Testis (tissue), 3 donors: Measurements from ENCODE around the gene PCNP. TPM values are rescaled to one million over a fixed set of nuclear protein-coding genes. Genes with fewer than 3 reads are reported as not detected.

Experiments
- DNase-seq: peaks from one replicate; pipeline ENCODE4 v3.0.0-alpha.2; 2019
- H3K27ac ChIP-seq, 2 donors: fragments of 200-600 bp; sonication (generic); one replicate each; pipeline ENCODE4 v1.5.1; 2019
- H3K27me3 ChIP-seq: fragments of 200-600 bp; sonication (generic); one replicate; pipeline ENCODE4 v1.5.1; 2019
- H3K36me3 ChIP-seq: fragments of 200-600 bp; sonication (generic); one replicate; pipeline ENCODE4 v1.5.1; 2017; ENCODE audit warnings: low read depth; ENCODE audit errors: missing control alignments
- H3K4me1 ChIP-seq: fragments of 200-600 bp; sonication (generic); one replicate; pipeline ENCODE4 v1.5.1; 2019
- H3K4me3 ChIP-seq, 2 donors: fragments of 200-600 bp; sonication (generic); one replicate each; pipeline ENCODE4 v1.5.1; 2017 to 2019
- H3K9me3 ChIP-seq: fragments of 200-600 bp; sonication (generic); one replicate; pipeline ENCODE4 v1.5.1; 2017
- CTCF ChIP-seq, 3 experiments: fragments of 450-650 bp in 2 of 3; fragments of 200-600 bp in 1 of 3; sonication (generic) in 1 of 3; IDR thresholded peaks; one replicate each; pipeline ENCODE4 v1.5.1; 2016 to 2019; ENCODE audit warnings: antibody characterized with exemption in 3 of 3, mild to moderate bottlenecking in 2 of 3, moderate library complexity in 1 of 3
- POLR2A ChIP-seq: fragments of 450-650 bp; IDR thresholded peaks from one replicate; pipeline ENCODE4 v1.6.1; 2017; ENCODE audit warnings: antibody characterized with exemption, mild to moderate bottlenecking, moderate library complexity
- WGBS, 2 donors: methylation state at CpG; one replicate each; pipeline ENCODE4 v1.1.5; 2018; 5-methylcytosine and 5-hydroxymethylcytosine counted together
- intact Hi-C: fragments of 100-400 bp; cut with DNase I; formaldehyde crosslinking; loops from one replicate; pipeline ENCODE4 v1.15.1; 2023; ENCODE audit warnings: low total_unique reads
- polyA plus RNA-seq: library from polyadenylated mRNA; stranded (reverse); fragments of 350-450 nt; fragmentation: Illumina TruSeq; extraction: RNeasy Lipid Tissue Mini Kit (QIAGEN cat#74804); gene quantifications from one replicate; pipeline ENCODE4 v1.2.3, GENCODE V29; 2014; ENCODE audit warnings: low read depth, low replicate concordance; ENCODE audit not compliant: insufficient read depth
- total RNA-seq, 2 donors: library from RNA; depleted of rRNA; stranded (reverse); fragments of >200 nt; gene quantifications; one replicate each; pipeline ENCODE4 v1.2.3, GENCODE V29; 2016

PCNP gene
- total and polyA plus RNA-seq, 3 donors from 2014 or later = 60.6 to 89.1 (median 62.5) TPM

- intact Hi-C loops = loop anchor here (10.0 kb wide), 1 partner anchor 110 kb away; the partner anchor contains the start of gene RPL24
- Histone ChIP-seq H3K4me3 (peak overlapping the region; percentile 88 to 90), H3K9me3 (no peaks in the 10 kb centered on the region), H3K4me1 (peaks cover 5% of the 10 kb centered on the region), H3K36me3 (no peaks in the 10 kb centered on the region), H3K27ac (peak overlapping the region; percentile 95 to 96), H3K27me3 (no peaks in the 10 kb centered on the region)
- DNase-seq = peak; percentile 68
- TF ChIP-seq POLR2A (no peak), CTCF (IDR thresholded peaks at IDR 0.05) (no peak)
- 0% methylated on average over 7 to 36 of the region's 41 CpGs for WGBS, 2 donors
These were observed 570 bp downstream of the PCNP start for GRCh38 chr3:101574388-101575112.

- TF ChIP-seq CTCF (IDR thresholded peaks at IDR 0.05) = no peak
- TF ChIP-seq POLR2A = no peak
- intact Hi-C loops = loop anchor here (10.0 kb wide), 1 partner anchor 108 kb away; the partner anchor contains the start of gene RPL24
- Histone ChIP-seq H3K4me3 (no peak overlapping the region), H3K4me1 (peaks cover 5% of the 10 kb centered on the region), H3K36me3 (no peaks in the 10 kb centered on the region), H3K27ac (no peak overlapping the region), H3K9me3 (no peaks in the 10 kb centered on the region), H3K27me3 (no peaks in the 10 kb centered on the region)
- WGBS, 2 donors = 89 to 92% methylated on average over 6 of the region's 6 CpGs
- DNase-seq = no peak
These were observed 3.3 kb downstream of the PCNP start for GRCh38 chr3:101577286-101577685.

GRCh38 chr3:101588616-101589015 is 14.6 kb downstream of the PCNP start:
- Histone ChIP-seq H3K4me3 (no peak overlapping the region), H3K27me3 (no peaks in the 10 kb centered on the region), H3K36me3 (no peaks in the 10 kb centered on the region), H3K27ac (no peak overlapping the region), H3K4me1 (no peaks in the 10 kb centered on the region), H3K9me3 (no peaks in the 10 kb centered on the region)
- no peak for TF ChIP-seq POLR2A
- TF ChIP-seq CTCF (IDR thresholded peaks at IDR 0.05) = no peak
- intact Hi-C loops = no loop called here
- no peak for DNase-seq
- WGBS, 2 donors = 18 to 37% methylated on average over 1 of the region's 1 CpG

- intact Hi-C loops = no loop called here
- Histone ChIP-seq H3K9me3 (no peaks in the 10 kb centered on the region), H3K4me3 (no peak overlapping the region), H3K27me3 (no peaks in the 10 kb centered on the region), H3K27ac (no peak overlapping the region), H3K4me1 (no peaks in the 10 kb centered on the region), H3K36me3 (no peaks in the 10 kb centered on the region)
- DNase-seq = no peak
- no peak for TF ChIP-seq CTCF (IDR thresholded peaks at IDR 0.05)
- no peak for TF ChIP-seq POLR2A
- WGBS, 2 donors = 84 to 90% methylated on average over 3 of the region's 3 CpGs
These were observed 17.1 kb downstream of the PCNP start for GRCh38 chr3:101591071-101591470.

- intact Hi-C loops = no loop called here
- no peaks in the 10 kb centered on the region for H3K4me1 ChIP-seq
- TF ChIP-seq CTCF (IDR thresholded peaks at IDR 0.05) (no peak), POLR2A (no peak)
- H3K27me3 ChIP-seq = no peaks in the 10 kb centered on the region
- WGBS, 2 donors = 86 to 88% methylated on average over 3 of the region's 3 CpGs
- no peaks in the 10 kb centered on the region for H3K36me3 ChIP-seq
- H3K27ac ChIP-seq = no peak overlapping the region
- no peak overlapping the region for H3K4me3 ChIP-seq
- no peak for DNase-seq
- H3K9me3 ChIP-seq = no peaks in the 10 kb centered on the region
These were observed 28.8 kb downstream of the PCNP start for GRCh38 chr3:101602731-101603130.
